HEK293 (cell line): ENCODE measurements around the gene ADAMTS16.
A peak's percentile ranks its signal among the peaks of the same experiment; 100 is the strongest.

Experiments
- CTCF ChIA-PET: fragments of 350-600 bp; formaldehyde crosslinking; extraction: SDS; loops from one replicate; lab custom pipeline; 2021; ENCODE audit warnings: antibody characterized with exemption; lab: Yijun Ruan, JAX
- POLR2A ChIA-PET: fragments of 300-600 bp; formaldehyde crosslinking; extraction: SDS; loops from one replicate; lab custom pipeline; 2020; ENCODE audit warnings: antibody characterized with exemption, inconsistent platforms; lab: Yijun Ruan, JAX
- H3K27ac ChIP-seq: fragments of 200-500 bp; sonication (Bioruptor generic); 2 replicates; pipeline ENCODE4 v1.5.1; 2014; ENCODE audit warnings: low read depth, low read length, control low read depth, inconsistent platforms; ENCODE audit errors: extremely low read depth
- H3K36me3 ChIP-seq, 2 experiments: fragments of 200-500 bp in 1 of 2; sonication (Bioruptor generic) in 1 of 2; 1 replicate in 1 of 2; 2 replicates in 1 of 2; pipeline ENCODE4 v1.5.1; 2014 to 2017; ENCODE audit warnings: inconsistent platforms in 2 of 2, low read length in 2 of 2; ENCODE audit not compliant: control insufficient read depth in 2 of 2, insufficient read depth in 1 of 2
- H3K4me1 ChIP-seq: fragments of 200-500 bp; sonication (Bioruptor generic); 2 replicates; pipeline ENCODE4 v1.5.1; 2014; ENCODE audit warnings: mild to moderate bottlenecking, low read length, inconsistent platforms; ENCODE audit not compliant: control insufficient read depth, insufficient read depth
- H3K4me3 ChIP-seq: 2 replicates; pipeline ENCODE4 v1.5.1; 2011; ENCODE audit warnings: low read depth, mild to moderate bottlenecking, control low read depth, low read length, moderate library complexity
- H3K9me3 ChIP-seq: fragments of 200-500 bp; sonication (Bioruptor generic); 2 replicates; pipeline ENCODE4 v1.5.1; 2014; ENCODE audit warnings: low read depth, low read length, inconsistent platforms; ENCODE audit not compliant: control insufficient read depth, insufficient read depth
- BCL11A ChIP-seq: fragments of 450-650 bp; formaldehyde crosslinking; IDR thresholded peaks from 2 replicates; pipeline ENCODE4 v1.5.1; 2016; ENCODE audit warnings: low read depth, missing biosample characterization, missing genetic modification characterization
- OVOL3 ChIP-seq: fragments of 450-650 bp; formaldehyde crosslinking; IDR thresholded peaks from 2 replicates; pipeline ENCODE4 v1.5.1; 2016; ENCODE audit warnings: missing biosample characterization, missing genetic modification characterization
- ZBTB20 ChIP-seq: fragments of 450-650 bp; formaldehyde crosslinking; IDR thresholded peaks from 2 replicates; pipeline ENCODE4 v1.5.1; 2016; ENCODE audit warnings: missing biosample characterization, missing genetic modification characterization
- ZNF155 ChIP-seq: fragments of 450-650 bp; formaldehyde crosslinking; IDR thresholded peaks from 2 replicates; pipeline ENCODE4 v1.5.1; 2016; ENCODE audit warnings: missing biosample characterization, missing genetic modification characterization
- ZNF169 ChIP-seq: fragments of 450-650 bp; formaldehyde crosslinking; IDR thresholded peaks from 2 replicates; pipeline ENCODE4 v1.5.1; 2016; ENCODE audit warnings: missing biosample characterization, missing genetic modification characterization
- ZNF202 ChIP-seq: fragments of 450-650 bp; formaldehyde crosslinking; IDR thresholded peaks from 2 replicates; pipeline ENCODE4 v1.5.1; 2016; ENCODE audit warnings: missing biosample characterization, missing genetic modification characterization, borderline replicate concordance
- ZNF211 ChIP-seq: fragments of 450-650 bp; formaldehyde crosslinking; IDR thresholded peaks from 2 replicates; pipeline ENCODE4 v1.5.1; 2016; ENCODE audit warnings: low read depth, missing biosample characterization, missing genetic modification characterization
- ZNF214 ChIP-seq: fragments of 450-650 bp; formaldehyde crosslinking; IDR thresholded peaks from 2 replicates; pipeline ENCODE4 v1.5.1; 2017; ENCODE audit warnings: missing biosample characterization, mild to moderate bottlenecking, missing genetic modification characterization, borderline replicate concordance
- ZNF501 ChIP-seq: fragments of 450-650 bp; formaldehyde crosslinking; IDR thresholded peaks from 2 replicates; pipeline ENCODE4 v1.5.1; 2016; ENCODE audit warnings: missing biosample characterization, missing genetic modification characterization
- ZNF510 ChIP-seq: fragments of 450-650 bp; formaldehyde crosslinking; IDR thresholded peaks from 2 replicates; pipeline ENCODE4 v1.5.1; 2018; ENCODE audit warnings: mild to moderate bottlenecking, missing genetic modification characterization, missing biosample characterization; ENCODE audit not compliant: insufficient replicate concordance
- ZNF585B ChIP-seq: fragments of 450-650 bp; formaldehyde crosslinking; IDR thresholded peaks from 2 replicates; pipeline ENCODE4 v1.5.1; 2016; ENCODE audit warnings: missing biosample characterization, missing genetic modification characterization
- ZNF623 ChIP-seq: fragments of 450-650 bp; formaldehyde crosslinking; IDR thresholded peaks from 2 replicates; pipeline ENCODE4 v1.5.1; 2016; ENCODE audit warnings: missing biosample characterization, missing genetic modification characterization
- ZNF768 ChIP-seq: fragments of 450-650 bp; formaldehyde crosslinking; IDR thresholded peaks from 2 replicates; pipeline ENCODE4 v1.5.1; 2018; ENCODE audit warnings: missing biosample characterization, mild to moderate bottlenecking, missing genetic modification characterization
- TF ChIP-seq, protein P1 (sequence below): fragments of 450-650 bp; formaldehyde crosslinking; IDR thresholded peaks from 2 replicates; pipeline ENCODE4 v1.5.1; 2016; ENCODE audit warnings: missing biosample characterization, missing genetic modification characterization, borderline replicate concordance
- TF ChIP-seq, protein P2 (sequence below): fragments of 450-650 bp; formaldehyde crosslinking; IDR thresholded peaks from 2 replicates; pipeline ENCODE4 v1.5.1; 2016; ENCODE audit warnings: missing biosample characterization, missing genetic modification characterization
- TF ChIP-seq, protein P3 (sequence below): IDR thresholded peaks from 2 replicates; pipeline ENCODE4 v1.6.1; 2011; ENCODE audit warnings: mild to moderate bottlenecking, low read depth, low read length, borderline replicate concordance
- TF ChIP-seq, protein P4 (sequence below): fragments of 450-650 bp; formaldehyde crosslinking; IDR thresholded peaks from 2 replicates; pipeline ENCODE4 v1.5.1; 2017; ENCODE audit warnings: missing biosample characterization, mild to moderate bottlenecking, missing genetic modification characterization, moderate library complexity
- TF ChIP-seq, protein P5 (sequence below): fragments of 450-650 bp; formaldehyde crosslinking; IDR thresholded peaks from 2 replicates; pipeline ENCODE4 v1.5.1; 2016; ENCODE audit warnings: missing biosample characterization, missing genetic modification characterization, borderline replicate concordance
- TF ChIP-seq, protein P6 (sequence below): fragments of 450-650 bp; formaldehyde crosslinking; IDR thresholded peaks from 2 replicates; pipeline ENCODE4 v1.5.1; 2016; ENCODE audit warnings: missing biosample characterization, missing genetic modification characterization

The ADAMTS16 gene

DNA sequence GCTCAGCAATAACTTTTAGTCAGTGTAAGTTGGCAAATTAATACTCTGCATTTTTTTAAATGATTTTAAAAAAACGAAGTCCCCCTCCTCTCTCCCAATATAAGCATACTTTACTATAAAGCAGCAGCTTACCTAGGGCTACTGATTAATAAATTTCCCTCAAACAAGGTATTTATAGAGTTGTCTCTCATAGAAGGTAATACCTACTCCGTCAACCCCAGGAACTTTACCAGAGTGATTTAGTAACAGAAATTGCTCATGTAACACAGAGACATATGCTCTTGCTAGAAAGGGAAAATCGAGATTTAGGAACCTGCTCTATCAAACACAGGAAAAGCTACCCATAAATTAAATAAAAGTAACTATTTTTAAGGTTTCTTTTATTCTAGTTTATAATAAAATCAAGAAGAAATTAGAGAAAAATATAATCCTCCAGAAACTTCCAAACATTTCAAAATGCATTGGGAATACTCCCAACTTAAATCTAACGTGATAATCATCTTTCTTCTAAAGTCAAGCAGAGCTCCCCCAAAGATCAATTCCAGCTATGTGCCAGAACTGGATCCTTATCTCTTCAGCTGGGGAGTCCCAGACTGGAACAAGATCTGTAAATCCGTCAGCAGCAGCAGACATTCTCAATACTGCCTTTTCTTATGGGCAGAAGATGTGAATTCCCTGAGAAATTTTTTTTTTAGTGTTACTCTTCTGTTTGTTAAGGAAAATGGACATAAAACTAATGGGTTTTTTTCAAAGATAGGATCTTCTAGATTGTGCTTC is 69.6 kb downstream of the ADAMTS16 start (continued):
- TF ChIP-seq ZNF585B (tag by site-specific recombination) = no peak
- TF ChIP-seq ZNF211 (tag by site-specific recombination) = no peak
- no peak for TF ChIP-seq ZNF623
- no peak for TF ChIP-seq OVOL3
- TF ChIP-seq, protein P1, sequence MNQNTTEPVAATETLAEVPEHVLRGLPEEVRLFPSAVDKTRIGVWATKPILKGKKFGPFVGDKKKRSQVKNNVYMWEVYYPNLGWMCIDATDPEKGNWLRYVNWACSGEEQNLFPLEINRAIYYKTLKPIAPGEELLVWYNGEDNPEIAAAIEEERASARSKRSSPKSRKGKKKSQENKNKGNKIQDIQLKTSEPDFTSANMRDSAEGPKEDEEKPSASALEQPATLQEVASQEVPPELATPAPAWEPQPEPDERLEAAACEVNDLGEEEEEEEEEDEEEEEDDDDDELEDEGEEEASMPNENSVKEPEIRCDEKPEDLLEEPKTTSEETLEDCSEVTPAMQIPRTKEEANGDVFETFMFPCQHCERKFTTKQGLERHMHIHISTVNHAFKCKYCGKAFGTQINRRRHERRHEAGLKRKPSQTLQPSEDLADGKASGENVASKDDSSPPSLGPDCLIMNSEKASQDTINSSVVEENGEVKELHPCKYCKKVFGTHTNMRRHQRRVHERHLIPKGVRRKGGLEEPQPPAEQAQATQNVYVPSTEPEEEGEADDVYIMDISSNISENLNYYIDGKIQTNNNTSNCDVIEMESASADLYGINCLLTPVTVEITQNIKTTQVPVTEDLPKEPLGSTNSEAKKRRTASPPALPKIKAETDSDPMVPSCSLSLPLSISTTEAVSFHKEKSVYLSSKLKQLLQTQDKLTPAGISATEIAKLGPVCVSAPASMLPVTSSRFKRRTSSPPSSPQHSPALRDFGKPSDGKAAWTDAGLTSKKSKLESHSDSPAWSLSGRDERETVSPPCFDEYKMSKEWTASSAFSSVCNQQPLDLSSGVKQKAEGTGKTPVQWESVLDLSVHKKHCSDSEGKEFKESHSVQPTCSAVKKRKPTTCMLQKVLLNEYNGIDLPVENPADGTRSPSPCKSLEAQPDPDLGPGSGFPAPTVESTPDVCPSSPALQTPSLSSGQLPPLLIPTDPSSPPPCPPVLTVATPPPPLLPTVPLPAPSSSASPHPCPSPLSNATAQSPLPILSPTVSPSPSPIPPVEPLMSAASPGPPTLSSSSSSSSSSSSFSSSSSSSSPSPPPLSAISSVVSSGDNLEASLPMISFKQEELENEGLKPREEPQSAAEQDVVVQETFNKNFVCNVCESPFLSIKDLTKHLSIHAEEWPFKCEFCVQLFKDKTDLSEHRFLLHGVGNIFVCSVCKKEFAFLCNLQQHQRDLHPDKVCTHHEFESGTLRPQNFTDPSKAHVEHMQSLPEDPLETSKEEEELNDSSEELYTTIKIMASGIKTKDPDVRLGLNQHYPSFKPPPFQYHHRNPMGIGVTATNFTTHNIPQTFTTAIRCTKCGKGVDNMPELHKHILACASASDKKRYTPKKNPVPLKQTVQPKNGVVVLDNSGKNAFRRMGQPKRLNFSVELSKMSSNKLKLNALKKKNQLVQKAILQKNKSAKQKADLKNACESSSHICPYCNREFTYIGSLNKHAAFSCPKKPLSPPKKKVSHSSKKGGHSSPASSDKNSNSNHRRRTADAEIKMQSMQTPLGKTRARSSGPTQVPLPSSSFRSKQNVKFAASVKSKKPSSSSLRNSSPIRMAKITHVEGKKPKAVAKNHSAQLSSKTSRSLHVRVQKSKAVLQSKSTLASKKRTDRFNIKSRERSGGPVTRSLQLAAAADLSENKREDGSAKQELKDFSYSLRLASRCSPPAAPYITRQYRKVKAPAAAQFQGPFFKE (tag by site-specific recombination) = no peak
- TF ChIP-seq ZNF768 = no peak
- no peak for TF ChIP-seq ZNF169 (tag by site-specific recombination)
- TF ChIP-seq, protein P2, sequence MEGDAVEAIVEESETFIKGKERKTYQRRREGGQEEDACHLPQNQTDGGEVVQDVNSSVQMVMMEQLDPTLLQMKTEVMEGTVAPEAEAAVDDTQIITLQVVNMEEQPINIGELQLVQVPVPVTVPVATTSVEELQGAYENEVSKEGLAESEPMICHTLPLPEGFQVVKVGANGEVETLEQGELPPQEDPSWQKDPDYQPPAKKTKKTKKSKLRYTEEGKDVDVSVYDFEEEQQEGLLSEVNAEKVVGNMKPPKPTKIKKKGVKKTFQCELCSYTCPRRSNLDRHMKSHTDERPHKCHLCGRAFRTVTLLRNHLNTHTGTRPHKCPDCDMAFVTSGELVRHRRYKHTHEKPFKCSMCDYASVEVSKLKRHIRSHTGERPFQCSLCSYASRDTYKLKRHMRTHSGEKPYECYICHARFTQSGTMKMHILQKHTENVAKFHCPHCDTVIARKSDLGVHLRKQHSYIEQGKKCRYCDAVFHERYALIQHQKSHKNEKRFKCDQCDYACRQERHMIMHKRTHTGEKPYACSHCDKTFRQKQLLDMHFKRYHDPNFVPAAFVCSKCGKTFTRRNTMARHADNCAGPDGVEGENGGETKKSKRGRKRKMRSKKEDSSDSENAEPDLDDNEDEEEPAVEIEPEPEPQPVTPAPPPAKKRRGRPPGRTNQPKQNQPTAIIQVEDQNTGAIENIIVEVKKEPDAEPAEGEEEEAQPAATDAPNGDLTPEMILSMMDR (tag by site-specific recombination) = no peak

DNA sequence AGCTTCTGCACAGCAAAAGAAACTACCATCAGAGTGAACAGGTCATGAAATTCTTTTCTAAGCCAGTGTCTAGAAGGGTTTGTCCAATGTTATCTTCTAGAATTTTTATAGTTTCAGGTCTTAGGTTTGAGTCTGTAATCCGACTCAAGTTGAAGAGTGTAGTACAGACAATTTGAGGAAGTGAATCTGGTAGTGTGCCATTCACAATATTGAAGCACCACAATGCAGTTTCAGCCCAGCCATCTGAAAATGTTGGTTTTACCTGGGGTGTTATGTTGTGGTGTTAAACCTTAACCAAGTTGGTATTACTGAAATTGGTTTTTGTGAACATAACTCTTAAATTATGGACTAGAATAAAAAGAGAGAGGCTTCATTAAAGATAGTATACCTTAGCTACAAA is 77.2 kb downstream of the ADAMTS16 start:
- CTCF ChIA-PET = no interaction called here
- Histone ChIP-seq H3K36me3 (no peaks in the 10 kb centered on the region), H3K9me3 (no peaks in the 10 kb centered on the region), H3K4me3 (no peak overlapping the region), H3K27ac (no peak overlapping the region), H3K4me1 (0 out of 2 replicates have a peak, but pooled peaks cover 3% of the 10 kb centered on the region)
- POLR2A ChIA-PET = no interaction called here
- TF ChIP-seq ZNF202 (tag by site-specific recombination) = no peak
- TF ChIP-seq, protein P3, sequence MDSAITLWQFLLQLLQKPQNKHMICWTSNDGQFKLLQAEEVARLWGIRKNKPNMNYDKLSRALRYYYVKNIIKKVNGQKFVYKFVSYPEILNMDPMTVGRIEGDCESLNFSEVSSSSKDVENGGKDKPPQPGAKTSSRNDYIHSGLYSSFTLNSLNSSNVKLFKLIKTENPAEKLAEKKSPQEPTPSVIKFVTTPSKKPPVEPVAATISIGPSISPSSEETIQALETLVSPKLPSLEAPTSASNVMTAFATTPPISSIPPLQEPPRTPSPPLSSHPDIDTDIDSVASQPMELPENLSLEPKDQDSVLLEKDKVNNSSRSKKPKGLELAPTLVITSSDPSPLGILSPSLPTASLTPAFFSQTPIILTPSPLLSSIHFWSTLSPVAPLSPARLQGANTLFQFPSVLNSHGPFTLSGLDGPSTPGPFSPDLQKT = no peak
- TF ChIP-seq, protein P4, sequence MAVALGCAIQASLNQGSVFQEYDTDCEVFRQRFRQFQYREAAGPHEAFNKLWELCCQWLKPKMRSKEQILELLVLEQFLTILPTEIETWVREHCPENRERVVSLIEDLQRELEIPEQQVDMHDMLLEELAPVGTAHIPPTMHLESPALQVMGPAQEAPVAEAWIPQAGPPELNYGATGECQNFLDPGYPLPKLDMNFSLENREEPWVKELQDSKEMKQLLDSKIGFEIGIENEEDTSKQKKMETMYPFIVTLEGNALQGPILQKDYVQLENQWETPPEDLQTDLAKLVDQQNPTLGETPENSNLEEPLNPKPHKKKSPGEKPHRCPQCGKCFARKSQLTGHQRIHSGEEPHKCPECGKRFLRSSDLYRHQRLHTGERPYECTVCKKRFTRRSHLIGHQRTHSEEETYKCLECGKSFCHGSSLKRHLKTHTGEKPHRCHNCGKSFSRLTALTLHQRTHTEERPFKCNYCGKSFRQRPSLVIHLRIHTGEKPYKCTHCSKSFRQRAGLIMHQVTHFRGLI (tag by site-specific recombination) = peak; percentile 94

DNA sequence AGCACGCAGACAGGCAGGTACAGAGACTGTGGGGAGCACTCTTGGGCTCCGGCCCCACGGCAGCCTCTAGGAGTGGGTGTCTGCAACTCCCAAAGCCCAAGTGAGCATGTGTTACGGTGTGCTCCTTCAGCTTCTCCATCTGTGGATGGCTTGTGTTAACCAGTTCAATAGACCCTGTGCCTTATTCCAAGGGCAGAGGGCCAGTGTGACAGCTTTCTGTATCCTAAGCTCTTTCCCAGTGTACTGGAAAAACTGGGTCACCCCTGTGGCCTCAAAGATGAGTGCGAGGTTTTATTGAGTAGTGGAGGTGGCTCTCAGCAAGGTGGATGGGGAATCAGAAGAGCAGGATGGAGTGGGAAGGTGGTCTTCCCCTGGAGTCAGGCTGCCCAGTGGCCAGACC is 78.3 kb downstream of the ADAMTS16 start:
- Histone ChIP-seq H3K9me3 (no peaks in the 10 kb centered on the region), H3K4me3 (no peak overlapping the region), H3K27ac (no peak overlapping the region), H3K36me3 (no peaks in the 10 kb centered on the region), H3K4me1 (0 out of 2 replicates have a peak, but pooled peaks cover 3% of the 10 kb centered on the region)
- ChIA-PET CTCF (no interaction called here), POLR2A (no interaction called here)
- TF ChIP-seq ZNF214 (no peak), ZNF155 (tag by site-specific recombination) (no peak), ZBTB20 (tag by site-specific recombination) (no peak), OVOL3 (no peak), BCL11A (tag by site-specific recombination) (no peak), ZNF510 (no peak), ZNF501 (tag by site-specific recombination) (no peak)
- TF ChIP-seq, protein P5, sequence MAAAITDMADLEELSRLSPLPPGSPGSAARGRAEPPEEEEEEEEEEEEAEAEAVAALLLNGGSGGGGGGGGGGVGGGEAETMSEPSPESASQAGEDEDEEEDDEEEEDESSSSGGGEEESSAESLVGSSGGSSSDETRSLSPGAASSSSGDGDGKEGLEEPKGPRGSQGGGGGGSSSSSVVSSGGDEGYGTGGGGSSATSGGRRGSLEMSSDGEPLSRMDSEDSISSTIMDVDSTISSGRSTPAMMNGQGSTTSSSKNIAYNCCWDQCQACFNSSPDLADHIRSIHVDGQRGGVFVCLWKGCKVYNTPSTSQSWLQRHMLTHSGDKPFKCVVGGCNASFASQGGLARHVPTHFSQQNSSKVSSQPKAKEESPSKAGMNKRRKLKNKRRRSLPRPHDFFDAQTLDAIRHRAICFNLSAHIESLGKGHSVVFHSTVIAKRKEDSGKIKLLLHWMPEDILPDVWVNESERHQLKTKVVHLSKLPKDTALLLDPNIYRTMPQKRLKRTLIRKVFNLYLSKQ (tag by site-specific recombination) = no peak
- TF ChIP-seq, protein P6, sequence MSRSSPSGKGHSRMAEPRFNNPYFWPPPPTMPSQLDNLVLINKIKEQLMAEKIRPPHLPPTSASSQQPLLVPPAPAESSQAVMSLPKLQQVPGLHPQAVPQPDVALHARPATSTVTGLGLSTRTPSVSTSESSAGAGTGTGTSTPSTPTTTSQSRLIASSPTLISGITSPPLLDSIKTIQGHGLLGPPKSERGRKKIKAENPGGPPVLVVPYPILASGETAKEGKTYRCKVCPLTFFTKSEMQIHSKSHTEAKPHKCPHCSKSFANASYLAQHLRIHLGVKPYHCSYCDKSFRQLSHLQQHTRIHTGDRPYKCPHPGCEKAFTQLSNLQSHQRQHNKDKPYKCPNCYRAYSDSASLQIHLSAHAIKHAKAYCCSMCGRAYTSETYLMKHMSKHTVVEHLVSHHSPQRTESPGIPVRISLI (tag by site-specific recombination) = no peak
